GM19238 (cell line): ENCODE data around the gene KRT35.

Experiments
- DNase-seq: peaks from one replicate; pipeline ENCODE4 v3.0.0; 2011; ENCODE audit warnings: low spot score; ENCODE audit not compliant: insufficient read length

KRT35 gene

DNA sequence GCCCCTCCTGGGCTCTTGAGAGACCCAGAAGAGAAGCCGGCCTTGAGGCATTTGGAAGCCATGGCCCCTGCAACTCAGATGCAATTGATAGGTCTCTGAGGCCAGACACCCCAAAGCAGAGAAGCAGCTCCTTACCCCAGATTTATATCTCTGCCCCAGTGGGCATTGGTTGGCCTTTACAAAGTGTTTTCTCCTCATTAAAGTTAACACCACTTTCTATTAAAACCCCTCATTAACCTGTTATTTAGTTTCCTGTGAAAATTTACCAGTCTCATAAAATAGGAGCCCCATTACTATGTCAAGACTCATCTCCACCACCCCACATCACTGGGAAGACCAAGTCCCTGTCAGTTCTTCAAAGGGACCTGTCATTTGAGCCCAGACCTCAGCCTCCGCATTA, at the start of gene KRT35:
Gene KRT35, minus strand, starts transcription at position 116 of the 400 bp plus-strand sequence. Its CDS starts 54 bp downstream, at position 62.
- no peak for DNase-seq

DNA sequence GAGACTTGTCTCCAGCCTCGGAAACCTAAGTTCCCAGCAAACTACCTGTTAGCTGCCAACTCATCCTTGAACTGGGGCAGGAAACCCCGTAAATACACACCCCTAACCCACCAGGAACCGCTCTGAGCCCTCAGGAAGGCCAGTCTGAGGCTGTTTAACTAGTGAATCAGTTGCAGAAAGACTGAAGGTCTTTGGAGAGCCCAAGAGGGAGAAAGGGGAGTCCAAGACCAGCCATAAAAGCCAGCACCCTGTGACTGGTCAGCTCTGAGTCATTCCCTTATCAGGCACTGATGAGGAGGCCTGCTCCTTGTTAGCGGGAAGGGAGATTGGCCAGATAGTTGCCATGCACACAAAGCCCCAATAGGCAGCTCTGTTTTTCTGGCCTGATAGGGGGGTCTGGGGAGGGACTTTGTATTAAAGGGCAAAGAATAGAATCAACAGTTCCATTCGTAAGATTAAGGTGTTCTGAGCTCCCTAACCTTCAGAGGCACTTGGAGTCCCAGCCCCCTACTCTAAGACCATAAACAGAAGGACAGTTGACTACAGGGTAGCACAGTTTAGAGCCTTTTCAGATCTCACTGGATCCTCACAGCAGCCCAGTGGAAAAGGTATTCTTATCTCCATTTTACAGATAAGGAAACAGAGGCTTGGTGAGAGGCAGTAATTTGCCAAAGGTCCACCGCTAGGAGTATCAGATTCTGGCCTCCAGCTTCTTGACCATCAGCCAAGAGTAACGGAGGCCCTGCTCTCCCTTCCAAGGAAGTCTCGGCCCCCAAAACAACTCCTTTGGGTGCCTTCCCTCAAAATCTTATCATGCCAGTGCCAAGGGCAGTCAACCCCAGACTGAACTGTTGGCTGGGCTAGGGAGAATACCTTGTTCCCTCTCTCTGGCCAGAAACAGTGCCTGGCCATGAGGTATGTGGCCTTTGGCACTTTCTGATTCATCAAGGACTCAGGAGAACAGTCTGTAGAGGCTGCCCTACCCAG, 49.4 kb upstream of the KRT35 start:
- no peak for DNase-seq

DNA sequence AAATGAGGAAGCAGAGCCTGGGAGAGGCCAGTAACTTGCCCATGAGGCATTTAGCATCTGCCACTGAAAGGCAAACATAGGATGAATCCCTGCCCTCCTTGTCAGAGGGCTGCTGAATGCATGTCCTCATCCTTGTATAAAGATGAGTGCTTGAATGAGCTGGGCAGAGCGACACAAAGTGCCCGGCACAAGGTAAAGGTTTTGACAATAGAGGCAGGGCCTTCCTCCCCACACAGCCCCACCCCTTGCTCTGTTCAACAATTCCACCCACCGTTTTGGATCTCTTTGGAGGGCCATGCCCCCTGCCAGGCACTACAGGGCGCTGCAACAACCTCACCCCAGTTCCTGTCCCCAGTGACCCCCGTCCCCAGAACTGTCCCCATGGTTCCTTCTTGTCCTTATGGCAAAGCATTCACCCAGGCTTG, 48.6 kb upstream of the KRT35 start:
- DNase-seq: no peak

DNA sequence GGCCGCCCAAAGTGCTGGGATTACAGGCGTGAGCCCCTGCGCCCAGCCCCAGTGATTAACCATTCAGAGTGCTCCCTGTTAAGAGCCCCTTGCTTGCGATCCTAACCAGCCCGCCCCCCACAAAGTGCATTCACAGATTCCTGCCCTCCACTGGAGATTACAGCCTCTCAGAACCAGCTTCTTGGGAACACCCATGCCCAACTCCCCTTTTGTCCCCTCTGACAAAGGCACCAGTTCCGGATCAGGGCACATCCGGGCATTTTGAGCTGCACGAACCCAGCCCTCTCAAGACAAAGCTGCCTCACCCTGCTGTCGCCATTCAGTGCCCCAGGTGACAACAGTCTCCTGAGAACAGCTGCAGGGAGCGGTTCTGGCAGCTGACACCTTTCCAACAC, 48.0 kb upstream of the KRT35 start:
- DNase-seq: no peak

DNA sequence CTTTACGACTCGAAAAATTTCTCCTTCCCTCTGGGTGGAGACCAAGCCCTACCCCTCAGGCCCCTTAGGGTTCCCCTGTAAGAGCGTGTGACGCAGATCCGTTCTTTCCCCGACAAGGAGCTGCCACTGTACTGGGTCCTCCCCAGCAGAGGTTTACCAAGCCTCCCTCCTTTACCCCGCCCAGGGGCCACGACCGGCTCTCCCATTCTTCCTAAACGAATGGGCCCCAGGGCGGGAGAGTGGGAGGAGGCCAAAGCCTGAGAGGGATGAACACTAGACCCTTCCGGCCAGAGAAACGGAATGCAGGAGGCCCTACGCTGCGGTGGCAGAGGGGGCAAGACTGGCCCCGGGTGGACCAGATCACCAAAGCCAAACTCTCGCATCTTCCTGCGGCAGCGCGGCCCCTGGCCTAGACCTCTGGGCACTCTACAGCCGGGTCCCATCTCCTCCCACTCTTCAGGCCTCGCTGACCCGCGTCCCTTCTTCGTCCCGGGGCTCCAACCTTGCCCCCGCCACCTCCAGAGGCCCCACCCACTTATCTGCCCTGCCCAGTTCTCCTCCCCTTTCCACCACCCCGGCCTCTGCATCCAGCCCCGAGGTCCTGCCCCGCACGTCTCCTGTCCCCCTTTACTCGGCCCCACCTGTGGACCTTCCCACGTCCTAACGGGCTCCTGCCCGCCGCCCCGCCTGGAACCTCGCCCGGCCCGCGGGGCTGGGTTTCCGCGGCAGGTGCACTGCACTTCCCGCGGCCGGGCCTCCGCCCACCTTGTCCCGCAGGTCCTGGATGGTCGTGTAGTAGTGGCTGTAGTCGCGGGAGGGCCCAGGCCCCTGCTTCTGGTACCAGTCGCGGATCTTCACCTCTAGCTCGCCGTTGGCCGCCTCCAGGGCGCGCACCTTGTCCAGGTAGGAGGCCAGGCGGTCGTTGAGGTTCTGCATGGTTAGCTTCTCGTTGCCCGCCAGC, 46.4 kb upstream of the KRT35 start:
- no peak for DNase-seq

DNA sequence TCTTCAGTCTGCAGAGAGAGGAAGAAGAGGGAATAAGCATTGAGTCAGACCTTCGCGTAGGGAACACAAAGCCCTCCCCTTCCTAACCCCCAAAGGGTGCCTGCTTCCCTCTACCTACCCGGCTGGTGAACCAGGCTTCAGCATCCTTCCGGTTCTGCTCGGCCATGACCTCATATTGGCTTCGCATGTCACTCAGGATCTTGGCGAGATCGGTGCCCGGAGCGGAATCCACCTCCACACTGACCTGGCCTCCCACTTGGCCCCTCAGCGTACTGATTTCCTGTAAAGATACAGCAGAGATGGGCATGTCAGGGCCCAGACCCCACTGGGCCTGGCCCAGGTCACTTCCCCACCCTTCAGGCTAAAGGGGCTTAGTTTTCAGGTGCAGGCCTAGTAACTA, 43.3 kb upstream of the KRT35 start:
- no peak for DNase-seq

DNA sequence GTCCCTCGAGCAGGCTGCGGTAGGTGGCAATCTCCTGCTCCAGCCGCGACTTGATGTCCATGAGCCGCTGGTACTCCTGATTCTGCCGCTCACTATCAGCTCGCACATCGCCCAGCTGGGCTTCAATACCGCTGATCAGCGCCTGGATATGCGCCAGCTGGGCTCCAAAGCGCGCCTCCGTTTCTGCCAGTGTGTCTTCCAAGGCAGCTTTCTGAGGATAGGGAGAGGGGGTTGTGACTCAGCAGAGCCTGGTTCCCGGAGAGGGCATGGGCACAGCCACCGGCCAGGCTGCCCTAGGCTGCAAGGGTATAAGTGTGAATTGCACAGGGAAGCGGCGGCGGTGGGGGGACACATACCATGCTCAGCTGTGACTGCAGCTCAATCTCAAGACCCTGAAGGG, 42.8 kb upstream of the KRT35 start:
- DNase-seq: no peak

DNA sequence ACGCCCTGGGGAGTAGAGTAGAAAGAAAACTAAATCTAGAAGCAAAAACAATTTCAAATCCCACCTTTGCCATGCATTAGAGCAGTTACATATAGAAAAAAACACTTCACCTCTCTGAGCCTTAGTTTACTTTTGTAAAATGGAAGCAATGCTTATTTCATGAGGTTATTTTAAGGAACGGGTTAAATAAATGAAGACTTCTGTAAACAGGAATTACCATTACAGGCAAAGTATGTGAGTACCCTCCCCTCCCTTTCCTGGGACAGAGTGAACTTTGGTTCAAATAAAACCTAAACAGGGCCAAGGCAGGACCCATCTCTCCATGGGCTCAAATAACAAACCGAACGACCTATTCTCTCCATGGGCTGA, 42.3 kb upstream of the KRT35 start:
- DNase-seq: no peak

DNA sequence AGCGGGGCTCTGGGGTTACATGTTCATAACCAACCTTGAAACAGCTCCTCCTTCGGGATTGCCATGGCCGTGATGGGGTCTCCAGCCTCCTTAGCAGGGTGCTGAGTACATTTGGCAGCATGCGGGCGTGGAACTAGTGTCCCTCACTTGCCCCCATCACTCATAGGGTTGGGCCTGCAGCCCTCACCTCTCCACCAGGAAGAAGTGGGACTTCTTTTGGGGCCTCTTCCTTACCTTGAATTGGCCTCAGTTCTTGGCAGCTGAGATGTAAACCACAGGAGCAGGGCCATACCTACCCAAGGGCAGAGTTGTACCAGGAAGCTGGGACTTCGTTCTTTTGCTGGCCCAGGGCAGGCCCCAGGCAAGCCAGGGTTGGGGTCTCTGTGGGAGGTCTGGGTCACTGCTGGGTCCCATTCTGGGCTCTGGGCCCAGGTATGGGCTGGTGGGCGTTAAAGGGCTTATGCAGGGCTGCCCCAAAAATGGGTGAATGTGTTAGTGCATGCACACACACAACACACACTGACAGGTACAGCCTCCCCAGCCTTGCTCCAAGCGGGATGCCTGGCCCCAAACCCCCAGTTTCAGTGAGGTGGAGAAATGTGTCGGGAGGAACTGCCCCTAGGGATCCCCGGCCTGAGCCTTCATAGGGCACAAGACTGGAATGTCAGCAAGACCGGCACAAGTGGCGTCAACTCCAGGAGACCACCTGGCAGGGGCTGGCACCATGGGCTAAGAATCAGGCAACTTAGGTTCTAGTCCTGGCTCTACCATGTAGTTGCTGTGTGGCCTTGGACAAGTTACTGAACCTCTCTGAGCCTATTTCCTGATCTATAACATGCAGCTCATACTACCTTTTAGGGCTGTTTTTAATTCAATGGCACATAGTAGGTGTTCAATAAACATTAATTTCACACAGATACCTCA, 41.6 kb upstream of the KRT35 start:
- DNase-seq: no peak

DNA sequence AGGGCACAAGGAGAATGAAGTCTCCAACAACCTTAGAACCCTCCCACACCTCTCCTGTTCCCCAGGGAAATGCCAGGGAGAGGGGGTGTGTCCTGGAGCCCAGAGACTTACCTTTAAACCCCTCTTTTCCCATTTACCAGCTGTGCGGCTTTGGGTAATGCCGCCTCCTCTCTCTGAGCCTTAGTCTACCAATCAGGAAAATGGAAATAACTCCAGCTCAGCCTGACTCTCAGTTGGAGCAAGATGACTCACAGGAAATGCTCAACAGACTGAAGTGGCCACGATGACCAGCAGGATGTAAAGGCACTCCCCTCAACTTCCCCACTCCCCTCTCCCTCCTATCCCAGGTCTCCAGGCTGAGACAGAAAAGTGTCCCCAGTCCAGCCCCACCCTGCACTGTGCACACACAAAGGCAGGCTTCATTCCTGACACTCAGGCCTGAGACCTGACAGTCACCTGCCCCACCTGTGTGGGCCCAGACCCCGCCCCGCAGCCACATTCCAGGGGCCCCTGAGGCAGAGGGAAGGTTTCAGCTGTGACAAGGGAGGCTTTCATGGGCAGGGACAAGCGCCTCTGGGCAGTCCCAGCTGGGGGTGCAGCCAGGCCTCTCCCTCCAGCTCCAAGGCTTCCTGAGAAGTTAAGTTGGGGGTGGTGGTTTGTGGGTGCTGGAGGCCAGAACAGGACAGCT, 40.8 kb upstream of the KRT35 start:
- no peak for DNase-seq

DNA sequence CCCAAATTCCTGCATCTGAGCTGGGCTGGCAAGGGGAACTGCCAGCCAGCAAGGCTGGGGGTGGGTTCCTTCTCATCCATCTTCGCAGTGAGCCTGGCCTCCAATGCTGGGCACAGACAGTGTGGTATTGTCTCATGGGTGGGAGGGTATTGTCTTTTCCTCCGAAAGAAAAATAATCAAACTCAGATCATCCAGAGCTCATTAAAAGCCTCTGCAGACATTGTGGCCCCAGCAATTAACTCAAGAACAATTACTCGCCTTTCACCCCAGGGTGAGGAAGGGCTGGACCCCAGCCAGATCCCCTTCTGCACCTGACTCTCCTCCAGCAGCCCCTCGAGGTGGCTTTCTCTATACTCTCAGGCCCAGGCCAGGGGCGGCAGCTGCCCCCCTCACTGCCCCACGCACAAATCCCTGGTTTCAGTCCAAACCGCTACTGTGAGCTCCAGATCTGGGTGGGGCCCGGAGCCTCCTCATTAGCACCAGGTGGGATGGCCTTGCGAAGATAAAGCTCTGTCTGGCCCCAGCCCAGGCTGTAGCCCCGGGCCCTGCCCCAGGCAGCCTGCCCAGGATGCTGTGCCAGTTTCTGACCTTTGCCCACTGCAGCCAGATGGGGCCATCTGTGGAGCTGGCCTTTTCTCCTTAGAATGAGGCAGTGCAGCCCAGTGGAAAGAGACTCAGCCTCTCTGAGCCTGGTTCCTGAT, 40.0 kb upstream of the KRT35 start:
- DNase-seq: no peak

DNA sequence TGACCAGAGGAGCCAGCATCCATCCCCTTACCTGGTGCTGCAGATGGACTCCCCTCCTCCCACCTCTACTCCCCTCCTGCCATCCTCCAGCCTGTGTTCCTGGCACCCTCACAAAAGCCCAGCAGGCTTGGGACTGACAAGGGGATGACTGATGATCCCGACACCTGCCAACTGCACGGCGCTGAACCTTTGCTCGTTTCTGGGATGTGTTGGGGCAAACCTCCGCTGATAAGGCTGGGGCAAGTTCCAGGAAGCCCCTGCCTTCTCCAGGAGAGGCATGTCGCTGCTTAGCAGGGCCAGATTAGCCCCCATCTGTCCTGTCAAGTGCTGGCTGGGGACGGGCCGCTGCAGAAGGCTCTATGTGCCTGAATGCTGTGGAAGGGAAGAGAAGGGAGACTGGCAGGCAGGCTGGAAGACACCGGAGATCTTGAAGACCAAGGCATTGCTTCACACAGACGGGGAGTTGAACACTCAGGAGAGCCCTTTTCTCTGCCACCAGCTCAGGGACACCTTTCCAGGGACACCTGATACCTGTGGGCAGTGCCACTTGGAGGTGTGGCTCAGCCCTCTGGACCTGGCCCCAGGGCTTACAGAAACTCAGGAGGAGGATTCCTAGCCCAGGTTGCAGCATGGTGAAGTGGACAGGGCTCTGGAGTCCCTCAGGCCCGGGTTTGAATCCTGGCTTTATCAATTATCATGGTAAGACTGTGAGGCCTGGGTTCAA, 38.7 kb upstream of the KRT35 start:
- no peak for DNase-seq

DNA sequence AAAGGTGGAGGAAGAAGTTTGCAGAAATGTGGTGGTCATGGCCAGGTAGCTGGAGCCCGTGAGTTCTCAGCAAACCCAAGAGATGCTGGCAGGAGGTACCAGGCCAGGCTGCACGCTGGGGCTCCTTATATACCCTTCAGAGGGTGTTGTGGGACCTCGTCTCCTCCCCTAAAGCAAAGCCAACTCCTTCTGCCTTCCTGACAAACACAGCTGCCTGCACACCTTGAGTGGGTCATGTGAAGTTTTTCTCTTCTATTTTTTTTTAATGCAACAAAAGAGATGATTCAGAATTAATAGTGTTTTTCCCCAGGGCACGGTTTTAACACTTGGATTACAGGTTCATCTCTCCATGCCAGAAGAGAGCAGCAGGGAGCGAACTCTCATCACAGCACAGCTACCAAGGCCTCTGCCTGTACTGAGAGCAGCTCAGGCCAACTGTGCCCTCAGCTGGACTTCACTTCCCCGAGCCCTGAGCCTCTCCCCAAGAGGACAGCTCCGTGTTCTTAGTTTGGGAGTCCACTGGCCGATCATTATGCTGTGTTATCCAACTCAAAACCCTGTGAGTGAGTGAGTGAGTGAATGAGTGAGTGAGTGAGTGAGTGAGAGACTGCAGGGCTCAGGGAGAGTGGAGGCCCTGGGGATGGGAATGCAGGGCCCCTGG, 38.0 kb upstream of the KRT35 start, which contains the start of gene KRT15:
Gene KRT15, minus strand, starts transcription at position 102 of the 661 bp plus-strand sequence. Its CDS starts 63 bp downstream, at position 39.
- no peak for DNase-seq

DNA sequence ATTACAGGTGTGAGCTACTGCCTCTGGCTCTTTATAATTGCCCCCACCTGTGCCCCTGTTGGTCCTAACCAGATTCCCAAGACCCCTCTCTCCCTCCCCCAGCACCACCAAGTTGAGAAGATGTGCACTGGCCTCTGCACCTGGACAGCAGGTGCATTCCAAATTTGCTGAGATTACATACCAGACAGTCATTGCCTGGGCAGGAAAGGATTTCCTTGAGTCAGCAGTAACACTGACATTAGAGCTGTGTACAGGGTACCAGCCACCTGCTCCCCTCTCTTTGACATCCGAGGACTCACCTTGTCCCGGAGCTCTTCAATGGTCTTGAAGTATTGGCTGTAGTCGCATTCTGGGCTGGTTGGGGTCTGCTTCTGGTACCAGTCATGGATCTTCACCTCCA, 37.1 kb upstream of the KRT35 start:
- no peak for DNase-seq

DNA sequence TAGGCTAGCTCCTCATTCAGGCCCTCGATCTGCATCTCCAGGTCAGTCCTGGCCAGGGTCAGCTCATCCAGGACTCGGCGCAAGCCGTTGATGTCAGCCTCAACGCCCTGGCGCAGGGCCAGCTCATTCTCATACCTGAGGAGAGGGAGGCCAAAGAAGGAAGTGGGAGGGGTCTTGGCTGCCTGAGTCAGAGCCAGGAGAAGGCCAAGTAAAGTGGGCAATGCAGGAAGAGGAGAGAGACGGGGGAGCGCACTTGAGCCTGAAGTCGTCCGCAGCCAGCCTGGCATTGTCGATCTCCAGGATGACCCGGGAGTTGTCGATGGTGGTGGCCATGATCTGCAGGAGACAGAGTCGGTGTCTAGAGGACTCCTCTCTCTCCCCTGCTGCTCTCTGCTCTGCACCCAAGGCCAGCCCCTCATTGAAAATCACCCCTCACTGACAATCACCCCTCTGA, 35.9 kb upstream of the KRT35 start:
- DNase-seq: no peak

DNA sequence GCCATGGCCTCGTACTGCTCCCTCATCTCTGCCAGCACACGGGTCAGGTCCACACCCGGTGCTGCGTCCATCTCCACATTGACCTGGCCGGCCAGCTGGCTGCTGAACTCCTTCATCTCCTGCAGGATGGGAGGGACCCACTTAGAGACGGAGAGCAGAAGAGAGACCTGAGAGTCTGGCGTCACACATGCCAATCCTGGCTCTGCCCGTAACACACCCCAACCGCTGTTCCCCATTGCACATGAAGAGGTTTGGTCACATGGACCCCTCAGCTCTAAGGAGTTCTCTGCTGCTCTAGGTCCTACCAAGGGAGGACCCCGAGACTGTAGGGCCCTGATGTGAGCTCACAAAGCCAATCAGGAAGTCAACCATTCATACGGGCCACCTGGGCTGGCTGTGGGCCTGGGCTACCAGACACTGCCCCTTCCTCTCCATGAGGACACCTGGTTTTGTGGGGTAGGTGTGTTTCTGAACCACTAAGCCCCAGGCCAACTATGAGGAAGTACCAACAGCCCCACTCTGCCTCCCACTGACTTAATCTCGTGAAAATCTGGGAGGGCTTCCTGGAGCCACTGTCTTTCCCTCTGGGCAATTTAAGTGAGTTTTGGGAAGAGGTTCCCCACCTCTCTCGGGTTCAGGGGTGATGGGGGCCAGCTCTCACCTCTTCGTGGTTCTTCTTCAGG, 35.3 kb upstream of the KRT35 start:
- no peak for DNase-seq

DNA sequence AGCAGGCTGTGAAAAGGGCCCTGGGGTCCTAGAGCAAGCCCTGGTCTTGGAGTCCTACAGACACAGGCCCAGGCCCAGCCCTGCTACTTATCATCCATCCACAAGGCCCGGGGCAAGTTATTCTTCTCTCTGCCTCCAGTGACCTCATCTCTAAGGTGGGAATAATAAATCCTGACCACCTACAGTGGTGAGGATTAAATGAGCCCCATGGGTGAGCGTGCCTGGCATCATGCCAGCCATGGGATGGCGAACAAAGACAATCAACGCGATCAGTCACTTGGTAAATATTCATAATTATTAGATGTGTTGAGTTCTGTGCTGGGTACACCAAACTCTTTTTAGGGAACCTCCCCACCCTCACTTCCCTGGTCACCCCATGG, 32.2 kb upstream of the KRT35 start:
- DNase-seq: no peak
